Stimulated activated CD8-positive, alpha-beta memory T cell treated with anti-CD3 and anti-CD28 coated beads, Interleukin-12 subunit alpha, Interleukin-12 subunit beta, amount 100 ng/mL, for 4 hours (primary cell): ENCODE data around the gene PARG.
"Not testable (repeated sequence)": the region's sequence is repeated elsewhere in the genome, so short reads cannot be mapped to it uniquely, and the experiment has no call there.

Source experiments
- DNase-seq: peaks from one replicate; pipeline ENCODE4 v3.0.0-alpha.2; 2020; ENCODE audit warnings: low read depth

PARG gene

GRCh38 chr10:49941447-49942338, at the start of gene PARG, which contains the start of gene TIMM23B:
TSS of gene PARG (minus strand) at chr10:49942027. CDS start at chr10:49941725, 302 bp downstream.
TSS of gene TIMM23B (plus strand) at chr10:49942053. CDS start at chr10:49942195, 142 bp downstream.
- peak; percentile 73 for DNase-seq

- not testable (repeated sequence) for DNase-seq
Observed at GRCh38 chr10:49988376-49988775, 46.5 kb upstream of the PARG start, which contains the start of gene AGAP6. TSS of gene AGAP6 (plus strand) at chr10:49988406. CDS start at chr10:49988716, 310 bp downstream.

- DNase-seq: not testable (repeated sequence)
Observed at GRCh38 chr10:49987207-49987606, 45.4 kb upstream of the PARG start.

- not testable (repeated sequence) for DNase-seq
Observed at GRCh38 chr10:49977756-49978155, 35.9 kb upstream of the PARG start.

GRCh38 chr10:49972094-49972493, 30.3 kb upstream of the PARG start:
- DNase-seq: not testable (repeated sequence)

GRCh38 chr10:49971466-49971865, 29.6 kb upstream of the PARG start:
- not testable (repeated sequence) for DNase-seq

- DNase-seq: not testable (repeated sequence)
Observed at GRCh38 chr10:49970331-49970857, 28.6 kb upstream of the PARG start.

GRCh38 chr10:49953122-49953521, 11.3 kb upstream of the PARG start:
- not testable (repeated sequence) for DNase-seq

- DNase-seq: not testable (repeated sequence)
Observed at GRCh38 chr10:49952006-49952405, 10.2 kb upstream of the PARG start.

- not testable (repeated sequence) for DNase-seq
Observed at GRCh38 chr10:49948737-49949136, 6.9 kb upstream of the PARG start.

GRCh38 chr10:49948142-49948541, 6.3 kb upstream of the PARG start:
- DNase-seq: not testable (repeated sequence)

- DNase-seq: not testable (repeated sequence)
Observed at GRCh38 chr10:49943607-49944006, 1.8 kb upstream of the PARG start.

- not testable (repeated sequence) for DNase-seq
Observed at GRCh38 chr10:49942339-49942705, 495 bp upstream of the PARG start.

GRCh38 chr10:49931959-49932728, 9.7 kb downstream of the PARG start:
- not testable (repeated sequence) for DNase-seq

GRCh38 chr10:49931276-49931675, 10.6 kb downstream of the PARG start:
- not testable (repeated sequence) for DNase-seq

- not testable (repeated sequence) for DNase-seq
Observed at GRCh38 chr10:49923572-49923971, 18.3 kb downstream of the PARG start.

- not testable (repeated sequence) for DNase-seq
Observed at GRCh38 chr10:49922041-49922440, 19.8 kb downstream of the PARG start.

GRCh38 chr10:49917927-49918326, 23.9 kb downstream of the PARG start:
- DNase-seq: not testable (repeated sequence)

- not testable (repeated sequence) for DNase-seq
Observed at GRCh38 chr10:49916451-49916850, 25.4 kb downstream of the PARG start.

GRCh38 chr10:49910295-49910694, 31.5 kb downstream of the PARG start:
- DNase-seq: not testable (repeated sequence)

- not testable (repeated sequence) for DNase-seq
Observed at GRCh38 chr10:49908290-49909080, 33.3 kb downstream of the PARG start.
